ENCODE data around the gene KAT8.

The KAT8 gene

DNA sequence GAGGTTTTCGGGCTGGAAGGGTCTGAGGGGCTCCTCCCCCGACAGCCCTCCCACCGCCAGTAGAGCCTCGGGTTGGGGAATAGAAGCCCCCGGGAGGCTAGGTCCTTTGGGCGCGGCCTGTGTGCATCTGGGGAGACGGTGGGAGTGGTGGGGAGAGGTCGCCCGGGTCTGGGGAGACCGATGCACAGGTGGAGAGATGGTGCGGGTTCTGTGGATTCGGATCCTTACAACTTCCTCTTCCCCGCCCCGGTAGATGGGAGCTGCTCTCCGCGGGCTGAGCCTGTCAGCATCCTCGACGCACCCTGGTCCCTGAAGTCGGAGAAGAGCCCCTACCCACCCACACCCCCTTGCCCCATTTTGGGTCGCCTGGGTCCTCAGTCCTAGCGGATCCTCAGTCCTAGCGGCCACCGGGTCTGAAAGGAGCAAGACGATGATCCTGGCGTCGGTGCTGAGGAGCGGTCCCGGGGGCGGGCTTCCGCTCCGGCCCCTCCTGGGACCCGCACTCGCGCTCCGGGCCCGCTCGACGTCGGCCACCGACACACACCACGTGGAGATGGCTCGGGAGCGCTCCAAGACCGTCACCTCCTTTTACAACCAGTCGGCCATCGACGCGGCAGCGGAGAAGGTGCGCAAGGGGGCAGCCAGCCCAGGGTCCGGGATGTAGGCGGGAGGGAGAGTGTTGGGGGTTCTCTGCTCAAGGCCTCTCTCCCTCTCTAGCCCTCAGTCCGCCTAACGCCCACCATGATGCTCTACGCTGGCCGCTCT lies 8.5 kb upstream of the KAT8 start:
- Mint-ChIP-seq H3K9me3 (no peaks in the 10 kb centered on the region), H3K27ac (peak overlapping the region; percentile 53), H3K4me1 (peaks cover 32% of the 10 kb centered on the region), H3K36me3 (ENCODE audit: low read depth) (peaks cover 16% of the 10 kb centered on the region), H3K27me3 (no peaks in the 10 kb centered on the region), H3K4me3 (peak overlapping the region; percentile 77)
- no peak for ATAC-seq
- no peak for DNase-seq

DNA sequence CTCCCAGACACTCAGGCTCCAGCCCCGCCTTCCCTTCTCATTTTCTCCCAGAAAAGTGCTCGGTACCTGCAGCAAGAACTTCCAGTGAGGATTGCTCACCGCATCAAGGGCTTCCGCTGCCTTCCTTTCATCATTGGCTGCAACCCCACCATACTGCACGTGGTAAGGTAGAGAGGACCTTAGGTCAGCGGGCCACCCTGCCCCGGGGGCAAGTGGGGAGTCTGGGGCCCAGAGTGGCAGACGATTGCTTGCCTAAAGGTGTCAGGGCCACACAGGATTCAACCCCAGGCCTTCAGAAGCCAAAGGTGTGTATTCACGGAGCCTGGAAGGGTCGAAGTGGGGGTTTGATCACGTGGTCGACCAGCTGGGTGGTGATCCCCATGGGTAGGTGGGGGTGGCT lies 7.8 kb upstream of the KAT8 start:
- peak overlapping the region; percentile 53 for H3K27ac Mint-ChIP-seq
- ATAC-seq (no peak), DNase-seq (no peak)
- H3K4me3 Mint-ChIP-seq, result peak overlapping the region; percentile 77
- H3K4me1 Mint-ChIP-seq, result peaks cover 35% of the 10 kb centered on the region
- no peaks in the 10 kb centered on the region for H3K27me3 Mint-ChIP-seq
- peaks cover 16% of the 10 kb centered on the region for H3K36me3 Mint-ChIP-seq (ENCODE audit: low read depth)
- H3K9me3 Mint-ChIP-seq, result no peaks in the 10 kb centered on the region

DNA sequence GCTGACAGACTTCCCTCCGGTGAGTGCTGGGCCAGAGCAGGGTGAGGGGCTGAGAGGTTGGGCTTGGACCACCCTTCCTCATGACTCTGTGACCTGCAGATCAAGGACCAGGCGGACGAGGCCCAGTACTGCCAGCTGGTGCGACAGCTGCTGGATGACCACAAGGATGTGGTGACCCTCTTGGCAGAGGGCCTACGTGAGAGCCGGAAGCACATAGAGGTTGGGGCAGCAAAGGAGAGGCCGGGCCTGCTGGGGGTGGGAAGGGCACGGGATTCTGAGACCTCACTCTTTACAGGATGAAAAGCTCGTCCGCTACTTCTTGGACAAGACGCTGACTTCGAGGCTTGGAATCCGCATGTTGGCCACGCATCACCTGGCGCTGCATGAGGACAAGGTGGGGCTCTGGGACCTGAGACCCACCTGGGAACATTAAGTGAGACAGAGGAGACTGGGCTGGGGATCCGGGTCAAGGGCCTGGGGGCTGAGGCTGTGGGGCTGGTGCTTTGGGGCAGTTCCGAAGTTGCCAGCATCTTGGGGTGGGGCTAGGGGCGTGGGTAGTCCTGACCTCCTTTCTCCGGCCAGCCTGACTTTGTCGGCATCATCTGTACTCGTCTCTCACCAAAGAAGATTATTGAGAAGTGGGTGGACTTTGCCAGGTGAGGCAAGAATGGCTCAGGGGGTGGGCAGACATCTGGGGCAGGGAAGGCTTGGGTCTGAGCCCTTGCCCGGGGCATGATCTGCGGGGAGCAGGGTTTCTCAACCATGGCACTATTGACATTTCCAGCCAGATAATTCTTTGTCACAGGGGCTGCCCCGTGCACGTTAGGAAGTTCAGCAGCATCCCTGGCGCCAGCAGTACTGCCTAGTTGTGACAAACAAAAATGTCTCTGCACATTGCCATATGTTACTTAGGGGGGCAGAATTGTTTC lies 7.1 kb upstream of the KAT8 start:
- no peaks in the 10 kb centered on the region for H3K9me3 Mint-ChIP-seq
- H3K4me3 Mint-ChIP-seq, result peak overlapping the region; percentile 32
- H3K27ac Mint-ChIP-seq, result peak overlapping the region; percentile 52
- no peak for ATAC-seq
- peaks cover 37% of the 10 kb centered on the region for H3K4me1 Mint-ChIP-seq
- no peaks in the 10 kb centered on the region for H3K27me3 Mint-ChIP-seq
- no peak for DNase-seq
- peaks cover 18% of the 10 kb centered on the region for H3K36me3 Mint-ChIP-seq (ENCODE audit: low read depth)

DNA sequence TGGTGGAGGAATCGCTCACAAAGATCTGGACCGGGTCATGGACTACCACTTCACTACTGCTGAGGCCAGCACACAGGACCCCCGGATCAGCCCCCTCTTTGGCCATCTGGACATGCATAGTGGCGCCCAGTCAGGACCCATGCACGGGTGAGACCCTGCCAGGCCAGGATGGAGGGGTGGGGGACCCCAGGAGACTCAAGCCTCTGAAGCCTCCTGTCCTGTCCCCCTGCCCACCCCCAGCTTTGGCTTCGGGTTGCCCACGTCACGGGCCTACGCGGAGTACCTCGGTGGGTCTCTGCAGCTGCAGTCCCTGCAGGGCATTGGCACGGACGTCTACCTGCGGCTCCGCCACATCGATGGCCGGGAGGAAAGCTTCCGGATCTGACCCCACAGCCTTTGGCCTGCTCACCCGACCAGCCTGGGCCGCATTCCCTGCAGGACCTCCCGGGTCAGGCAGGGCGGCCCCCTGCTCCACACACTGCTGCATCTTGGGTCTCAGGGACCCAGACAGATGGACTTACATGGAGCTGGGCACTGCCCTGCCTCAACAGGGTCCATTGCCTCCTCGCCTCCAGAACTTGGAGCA lies 5.5 kb upstream of the KAT8 start:
- no peak for ATAC-seq
- H3K4me3 Mint-ChIP-seq, result no peak overlapping the region
- no peak overlapping the region for H3K27ac Mint-ChIP-seq
- H3K4me1 Mint-ChIP-seq, result peaks cover 37% of the 10 kb centered on the region
- H3K36me3 Mint-ChIP-seq (ENCODE audit: low read depth), result peaks cover 20% of the 10 kb centered on the region
- DNase-seq, result no peak
- H3K27me3 Mint-ChIP-seq, result no peaks in the 10 kb centered on the region
- no peaks in the 10 kb centered on the region for H3K9me3 Mint-ChIP-seq

DNA sequence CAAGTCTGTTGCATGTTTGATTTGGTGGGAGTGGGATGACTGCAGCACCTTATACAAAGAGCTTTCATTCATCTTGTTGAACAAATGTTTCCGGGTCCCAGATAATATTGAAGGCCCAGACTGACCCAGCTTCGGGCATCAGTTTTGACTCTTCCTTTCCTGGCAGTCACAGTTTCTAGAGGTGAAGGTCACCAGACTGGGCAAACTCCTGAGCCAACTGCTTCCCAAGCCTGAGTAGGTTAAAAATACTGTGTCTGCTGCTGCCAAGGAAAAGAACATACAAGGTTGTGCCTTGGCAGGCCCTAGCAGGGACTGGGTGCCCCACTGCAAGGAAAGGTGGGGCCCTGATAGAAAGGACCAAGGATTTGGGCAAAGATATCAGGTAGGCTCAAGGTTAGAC lies 4.8 kb upstream of the KAT8 start:
- H3K4me1 Mint-ChIP-seq, result peaks cover 34% of the 10 kb centered on the region
- DNase-seq (no peak), ATAC-seq (no peak)
- H3K9me3 Mint-ChIP-seq, result no peaks in the 10 kb centered on the region
- H3K36me3 Mint-ChIP-seq (ENCODE audit: low read depth), result peaks cover 20% of the 10 kb centered on the region
- no peak overlapping the region for H3K4me3 Mint-ChIP-seq
- no peak overlapping the region for H3K27ac Mint-ChIP-seq
- H3K27me3 Mint-ChIP-seq, result no peaks in the 10 kb centered on the region

DNA sequence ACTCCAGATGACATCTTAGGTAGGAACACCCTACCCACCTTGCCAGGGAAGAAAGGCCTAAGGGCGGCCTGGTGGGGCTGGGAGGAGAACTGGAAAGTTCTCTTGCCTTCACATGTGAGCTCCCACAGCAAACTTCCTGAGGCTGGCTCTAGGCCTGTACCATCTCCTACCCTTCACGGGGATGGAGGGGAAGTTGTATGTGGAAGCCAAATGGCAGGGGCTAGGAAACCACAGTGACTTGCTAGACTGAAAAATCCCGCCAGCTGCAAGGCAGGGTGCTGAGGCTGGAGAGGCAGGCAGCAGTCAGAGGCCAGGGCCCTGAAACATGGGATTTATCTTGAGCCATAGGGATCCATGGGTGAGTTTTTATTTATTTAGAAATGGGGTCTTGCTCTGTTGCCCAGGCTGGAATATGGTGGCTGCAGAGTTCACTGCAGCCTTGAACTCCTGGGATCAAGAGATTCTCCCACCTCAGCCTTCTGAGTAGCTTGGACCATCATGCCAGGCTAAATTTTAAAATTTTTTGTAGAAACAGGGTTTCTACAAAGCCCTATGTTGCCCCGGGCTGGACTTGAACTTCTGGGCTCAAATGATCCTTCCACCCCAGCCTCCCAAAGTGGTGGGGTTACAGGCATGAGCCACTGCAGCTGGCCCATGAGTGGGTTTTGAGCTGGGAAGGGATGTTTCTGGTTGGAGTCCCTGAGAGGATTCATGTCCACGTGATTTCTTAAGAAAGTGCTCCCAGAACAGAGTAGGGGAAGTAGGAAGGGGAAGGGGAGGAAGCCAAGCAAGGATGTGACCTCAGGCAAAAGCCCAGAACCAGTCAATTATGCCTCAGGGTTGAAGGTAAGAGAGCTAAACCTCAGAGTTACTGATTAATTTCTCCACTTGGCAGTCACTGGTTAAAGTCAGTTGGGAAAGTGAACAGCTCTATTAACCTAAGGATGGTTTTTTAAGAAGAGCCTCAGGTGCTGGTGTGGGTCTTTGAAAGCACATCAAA lies 4.0 kb upstream of the KAT8 start:
- Mint-ChIP-seq H3K4me3 (no peak overlapping the region), H3K36me3 (ENCODE audit: low read depth) (peaks cover 20% of the 10 kb centered on the region), H3K27me3 (no peaks in the 10 kb centered on the region), H3K27ac (peak overlapping the region; percentile 68), H3K9me3 (no peaks in the 10 kb centered on the region), H3K4me1 (peaks cover 35% of the 10 kb centered on the region)
- DNase-seq (no peak), ATAC-seq (no peak)

DNA sequence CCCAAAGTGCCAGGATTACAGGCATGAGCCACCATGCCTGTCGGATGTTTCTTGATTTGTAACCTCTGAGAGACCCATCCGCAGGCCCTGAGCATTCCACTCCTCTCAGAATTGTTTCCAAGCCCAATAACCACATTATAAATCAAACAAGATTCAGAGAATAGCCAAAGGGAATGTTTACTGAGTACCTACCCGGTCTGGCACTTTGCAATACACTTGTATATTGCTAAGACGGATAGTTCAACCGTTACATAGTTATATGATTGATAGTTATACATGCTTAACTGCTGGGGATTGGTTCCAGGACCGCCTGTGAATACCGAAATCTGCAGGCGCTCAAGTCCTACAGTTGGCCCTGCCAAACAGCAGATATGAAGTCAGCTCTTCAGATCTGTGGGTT lies 3.0 kb upstream of the KAT8 start:
- ATAC-seq (no peak), DNase-seq (no peak)
- H3K4me3 Mint-ChIP-seq, result no peak overlapping the region
- H3K4me1 Mint-ChIP-seq, result peaks cover 39% of the 10 kb centered on the region
- H3K9me3 Mint-ChIP-seq, result no peaks in the 10 kb centered on the region
- peaks cover 22% of the 10 kb centered on the region for H3K36me3 Mint-ChIP-seq (ENCODE audit: low read depth)
- H3K27me3 Mint-ChIP-seq, result no peaks in the 10 kb centered on the region
- H3K27ac Mint-ChIP-seq, result no peak overlapping the region

DNA sequence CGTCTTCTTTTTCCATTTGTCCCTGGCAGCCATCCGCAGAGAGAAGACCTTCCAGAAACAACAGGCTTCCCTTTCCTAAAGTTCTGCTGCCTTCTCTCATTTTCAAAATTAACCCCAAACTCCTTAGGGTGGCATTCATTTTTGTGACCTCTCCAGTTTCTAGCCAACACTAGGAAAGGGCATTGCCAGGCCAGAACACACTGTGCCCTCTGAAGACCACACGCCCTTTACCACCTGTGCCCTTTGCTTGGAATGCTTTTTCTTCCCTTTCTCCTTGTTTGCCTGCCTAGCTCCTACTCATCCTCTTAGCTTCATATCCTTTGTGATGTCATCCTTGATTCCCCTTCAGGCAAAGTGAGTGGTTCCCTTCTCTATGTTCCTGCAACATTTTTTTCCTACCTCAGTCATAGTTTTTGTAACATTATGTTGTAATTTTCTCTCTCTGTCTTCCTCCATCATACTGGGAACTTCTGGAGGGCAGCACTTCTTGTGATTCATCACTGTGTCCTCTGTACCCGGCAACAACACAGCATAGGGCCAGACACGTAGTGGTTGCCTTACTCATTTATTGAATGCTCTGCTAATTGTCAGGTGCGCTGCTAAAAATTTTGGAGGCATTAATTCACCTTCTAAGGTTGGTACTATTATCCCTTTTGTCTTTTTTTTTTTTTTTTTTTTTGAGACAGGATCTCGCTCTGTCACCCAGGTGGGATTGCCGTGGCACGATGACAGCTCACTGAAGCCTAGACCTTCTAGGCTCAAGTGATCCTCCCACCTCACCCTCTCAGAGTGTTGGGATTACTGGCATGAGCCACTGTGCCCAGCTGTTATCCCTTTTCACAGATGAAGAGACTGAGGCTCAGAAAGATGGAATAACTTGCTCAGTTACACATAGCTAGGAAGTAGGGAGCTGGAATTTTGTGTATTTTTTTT lies 1.0 kb downstream of the KAT8 start:
- Mint-ChIP-seq H3K4me3 (peak overlapping the region; percentile 84), H3K27ac (peak overlapping the region; percentile 83), H3K9me3 (no peaks in the 10 kb centered on the region), H3K36me3 (ENCODE audit: low read depth) (peaks cover 23% of the 10 kb centered on the region), H3K4me1 (peaks cover 30% of the 10 kb centered on the region), H3K27me3 (no peaks in the 10 kb centered on the region)
- ATAC-seq (no peak), DNase-seq (no peak)

DNA sequence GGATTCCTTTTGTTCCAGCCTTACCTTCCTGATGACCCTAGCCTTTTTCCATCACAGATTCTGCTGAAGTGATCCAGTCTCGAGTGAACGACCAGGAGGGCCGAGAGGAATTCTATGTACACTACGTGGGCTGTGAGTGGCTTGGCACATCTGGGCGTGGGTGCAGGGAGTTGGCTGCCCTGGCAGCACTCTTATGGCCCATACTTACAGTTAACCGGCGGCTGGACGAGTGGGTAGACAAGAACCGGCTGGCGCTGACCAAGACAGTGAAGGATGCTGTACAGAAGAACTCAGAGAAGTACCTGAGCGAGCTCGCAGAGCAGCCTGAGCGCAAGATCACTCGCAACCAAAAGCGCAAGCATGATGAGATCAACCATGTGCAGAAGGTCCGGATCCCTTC lies 2.7 kb downstream of the KAT8 start:
- Mint-ChIP-seq H3K27me3 (no peaks in the 10 kb centered on the region), H3K4me3 (no peak overlapping the region), H3K27ac (no peak overlapping the region), H3K4me1 (peaks cover 21% of the 10 kb centered on the region), H3K9me3 (no peaks in the 10 kb centered on the region), H3K36me3 (ENCODE audit: low read depth) (peaks cover 28% of the 10 kb centered on the region)
- no peak for DNase-seq
- no peak for ATAC-seq

DNA sequence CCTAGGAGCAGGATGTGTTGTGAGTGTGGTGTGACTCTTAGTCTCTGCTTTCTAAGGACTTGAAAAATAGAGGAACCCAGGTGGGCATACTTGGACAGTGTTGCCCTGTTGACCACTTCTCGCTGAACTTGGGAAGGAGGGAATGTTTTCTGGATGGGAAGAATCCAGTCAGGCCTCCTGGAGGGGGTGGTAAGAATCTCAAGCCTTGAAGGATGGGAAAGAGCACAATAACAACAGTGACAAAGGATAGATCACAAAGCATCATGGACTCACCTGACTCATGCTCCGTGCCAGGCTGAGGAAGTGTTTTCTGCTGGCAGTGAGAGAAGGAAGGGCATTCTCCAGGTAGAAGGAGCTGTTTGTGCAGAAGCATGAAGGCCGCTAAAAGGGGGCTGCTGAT lies 8.4 kb downstream of the KAT8 start:
- Mint-ChIP-seq H3K27ac (no peak overlapping the region), H3K4me3 (no peak overlapping the region), H3K36me3 (ENCODE audit: low read depth) (peaks cover 24% of the 10 kb centered on the region), H3K4me1 (no peaks in the 10 kb centered on the region), H3K9me3 (no peaks in the 10 kb centered on the region), H3K27me3 (no peaks in the 10 kb centered on the region)
- DNase-seq, result no peak
- no peak for ATAC-seq

DNA sequence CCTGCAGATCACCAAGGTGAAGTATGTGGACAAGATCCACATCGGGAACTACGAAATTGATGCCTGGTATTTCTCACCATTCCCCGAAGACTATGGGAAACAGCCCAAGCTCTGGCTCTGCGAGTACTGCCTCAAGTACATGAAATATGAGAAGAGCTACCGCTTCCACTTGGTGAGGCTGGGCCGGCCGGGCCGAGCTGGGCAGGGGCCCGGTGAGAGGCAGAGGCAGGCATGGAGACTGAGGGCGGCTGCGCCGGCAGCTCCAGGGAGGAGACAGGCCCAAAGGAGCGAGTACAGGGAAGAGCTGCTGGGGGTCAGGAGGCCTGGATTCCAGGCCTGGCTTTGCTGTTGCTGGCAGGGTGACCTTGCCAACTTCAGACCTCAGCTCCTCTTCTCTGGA lies 9.7 kb downstream of the KAT8 start:
- H3K4me3 Mint-ChIP-seq, result no peak overlapping the region
- DNase-seq (no peak), ATAC-seq (no peak)
- no peak overlapping the region for H3K27ac Mint-ChIP-seq
- no peaks in the 10 kb centered on the region for H3K27me3 Mint-ChIP-seq
- H3K36me3 Mint-ChIP-seq (ENCODE audit: low read depth), result peaks cover 21% of the 10 kb centered on the region
- no peaks in the 10 kb centered on the region for H3K9me3 Mint-ChIP-seq
- no peaks in the 10 kb centered on the region for H3K4me1 Mint-ChIP-seq

DNA sequence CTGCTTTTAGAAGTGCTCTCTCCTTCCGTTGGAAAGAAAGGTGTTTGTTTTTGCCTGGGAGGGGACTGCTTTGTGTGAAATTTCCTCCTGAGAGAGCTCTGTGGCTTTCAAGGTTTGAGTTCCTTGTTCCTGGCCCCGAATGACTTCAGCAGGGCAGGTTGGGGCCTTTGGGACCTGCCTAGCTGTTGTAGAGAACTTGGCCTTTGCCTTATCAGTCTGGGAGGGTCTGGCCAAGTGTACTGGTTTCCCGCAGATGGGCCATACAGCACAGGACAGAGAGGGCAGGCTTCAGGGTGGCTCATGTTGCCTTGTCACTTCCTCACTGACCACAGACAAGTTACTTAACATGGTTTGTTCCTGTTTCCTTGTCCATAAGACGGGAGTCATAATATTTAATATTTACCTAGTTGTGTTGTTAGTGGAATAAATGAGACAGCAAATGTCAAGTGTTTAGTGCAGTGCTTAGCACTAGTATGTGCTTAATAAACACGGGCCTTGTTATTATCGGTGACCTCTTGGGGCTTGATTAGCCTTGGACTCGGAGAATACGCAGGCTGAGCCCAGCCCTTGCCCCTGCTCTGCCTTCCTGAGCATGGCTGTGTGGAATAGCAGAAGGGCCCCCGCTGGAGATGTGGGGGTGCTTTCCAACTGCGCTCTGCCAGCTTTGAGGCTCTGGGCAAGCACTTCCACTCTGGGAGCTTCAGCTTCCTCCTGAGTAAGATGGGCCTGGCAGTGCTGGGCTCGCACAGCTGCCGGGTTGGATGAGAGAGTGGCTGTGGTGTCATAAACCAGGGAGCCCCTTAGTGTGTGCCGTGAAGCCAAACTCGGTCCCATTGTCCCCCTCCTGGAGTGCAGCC lies 11.5 kb downstream of the KAT8 start:
- H3K36me3 Mint-ChIP-seq (ENCODE audit: low read depth), result peaks cover 18% of the 10 kb centered on the region
- DNase-seq, result no peak
- no peak overlapping the region for H3K4me3 Mint-ChIP-seq
- H3K9me3 Mint-ChIP-seq, result no peaks in the 10 kb centered on the region
- H3K27ac Mint-ChIP-seq, result peak overlapping the region; percentile 57
- H3K27me3 Mint-ChIP-seq, result no peaks in the 10 kb centered on the region
- no peak for ATAC-seq
- H3K4me1 Mint-ChIP-seq, result no peaks in the 10 kb centered on the region

Measured in activated naive CD8-positive, alpha-beta T cell treated with anti-CD3 and anti-CD28 coated beads, Interleukin-2, amount 50 U/mL, for 24 hours (primary cell).